HEK293 (cell line): ENCODE results near the gene ARRB2.
A peak's percentile ranks its signal among the peaks of the same experiment; 100 is the strongest.

Experiments used
- GLIS1 ChIP-seq: fragments of 450-650 bp; formaldehyde crosslinking; IDR thresholded peaks from 2 replicates; pipeline ENCODE4 v1.5.1; 2016; ENCODE audit warnings: missing biosample characterization, missing genetic modification characterization
- HOXA7 ChIP-seq: sonication (generic); formaldehyde crosslinking; IDR thresholded peaks from 2 replicates; pipeline ENCODE4 v1.8.1; 2022; ENCODE audit warnings: missing genetic modification reagents, borderline replicate concordance
- HOXD13 ChIP-seq: sonication (generic); formaldehyde crosslinking; IDR thresholded peaks from 2 replicates; pipeline ENCODE4 v1.8.0; 2022; ENCODE audit warnings: missing genetic modification reagents, borderline replicate concordance
- KLF16 ChIP-seq: fragments of 450-650 bp; formaldehyde crosslinking; IDR thresholded peaks from 2 replicates; pipeline ENCODE4 v1.5.1; 2017; ENCODE audit warnings: missing biosample characterization, missing genetic modification characterization
- KLF8 ChIP-seq: fragments of 450-650 bp; formaldehyde crosslinking; IDR thresholded peaks from 2 replicates; pipeline ENCODE4 v1.5.1; 2016; ENCODE audit warnings: missing biosample characterization, missing genetic modification characterization
- MZF1 ChIP-seq: fragments of 450-650 bp; formaldehyde crosslinking; IDR thresholded peaks from 2 replicates; pipeline ENCODE4 v1.5.1; 2017; ENCODE audit warnings: missing biosample characterization, missing genetic modification characterization, borderline replicate concordance
- RBAK ChIP-seq: fragments of 450-650 bp; formaldehyde crosslinking; IDR thresholded peaks from 2 replicates; pipeline ENCODE4 v1.5.1; 2016; ENCODE audit warnings: missing biosample characterization, missing genetic modification characterization
- REPIN1 ChIP-seq: fragments of 450-650 bp; formaldehyde crosslinking; IDR thresholded peaks from 2 replicates; pipeline ENCODE4 v1.5.1; 2017; ENCODE audit warnings: missing biosample characterization, missing genetic modification characterization, low read depth
- YY2 ChIP-seq: fragments of 450-650 bp; formaldehyde crosslinking; IDR thresholded peaks from 2 replicates; pipeline ENCODE4 v1.5.1; 2016; ENCODE audit warnings: missing biosample characterization, missing genetic modification characterization
- ZBTB17 ChIP-seq: fragments of 450-650 bp; formaldehyde crosslinking; IDR thresholded peaks from 2 replicates; pipeline ENCODE4 v1.5.1; 2016; ENCODE audit warnings: missing biosample characterization, missing genetic modification characterization
- ZEB2 ChIP-seq: fragments of 450-650 bp; formaldehyde crosslinking; IDR thresholded peaks from 2 replicates; pipeline ENCODE4 v1.5.1; 2016; ENCODE audit warnings: missing biosample characterization, missing genetic modification characterization
- ZFP3 ChIP-seq: fragments of 450-650 bp; formaldehyde crosslinking; IDR thresholded peaks from 2 replicates; pipeline ENCODE4 v1.5.1; 2016; ENCODE audit warnings: low read depth, missing biosample characterization, missing genetic modification characterization
- ZFP41 ChIP-seq: fragments of 450-650 bp; formaldehyde crosslinking; IDR thresholded peaks from 2 replicates; pipeline ENCODE4 v1.5.1; 2016; ENCODE audit warnings: missing biosample characterization, missing genetic modification characterization, borderline replicate concordance
- ZNF112 ChIP-seq: fragments of 450-650 bp; formaldehyde crosslinking; IDR thresholded peaks from 2 replicates; pipeline ENCODE4 v1.5.0; 2017; ENCODE audit warnings: missing biosample characterization, missing genetic modification characterization
- ZNF146 ChIP-seq: fragments of 450-650 bp; formaldehyde crosslinking; IDR thresholded peaks from 2 replicates; pipeline ENCODE4 v1.5.1; 2016; ENCODE audit warnings: missing biosample characterization, missing genetic modification characterization
- ZNF248 ChIP-seq: fragments of 450-650 bp; formaldehyde crosslinking; IDR thresholded peaks from 2 replicates; pipeline ENCODE4 v1.5.1; 2017; ENCODE audit warnings: missing biosample characterization, missing genetic modification characterization
- ZNF350 ChIP-seq: fragments of 450-650 bp; formaldehyde crosslinking; IDR thresholded peaks from 2 replicates; pipeline ENCODE4 v1.5.0; 2017; ENCODE audit warnings: missing biosample characterization, mild to moderate bottlenecking, missing genetic modification characterization
- ZNF354C ChIP-seq: fragments of 450-650 bp; formaldehyde crosslinking; IDR thresholded peaks from 2 replicates; pipeline ENCODE4 v1.5.1; 2016; ENCODE audit warnings: missing biosample characterization, missing genetic modification characterization, low read depth, borderline replicate concordance
- ZNF37A ChIP-seq: fragments of 450-650 bp; IDR thresholded peaks from 2 replicates; pipeline ENCODE4 v1.5.1; 2018; ENCODE audit warnings: missing biosample characterization, missing genetic modification characterization
- ZNF394 ChIP-seq: fragments of 450-650 bp; formaldehyde crosslinking; IDR thresholded peaks from 2 replicates; pipeline ENCODE4 v1.5.1; 2016; ENCODE audit warnings: missing biosample characterization, missing genetic modification characterization, mild to moderate bottlenecking, moderate library complexity, borderline replicate concordance
- ZNF404 ChIP-seq: fragments of 450-650 bp; formaldehyde crosslinking; IDR thresholded peaks from 2 replicates; pipeline ENCODE4 v1.5.1; 2017; ENCODE audit warnings: missing biosample characterization, missing genetic modification characterization
- ZNF610 ChIP-seq: fragments of 450-650 bp; formaldehyde crosslinking; IDR thresholded peaks from 2 replicates; pipeline ENCODE4 v1.5.1; 2016; ENCODE audit warnings: missing biosample characterization, missing genetic modification characterization, borderline replicate concordance
- ZNF624 ChIP-seq: fragments of 450-650 bp; formaldehyde crosslinking; IDR thresholded peaks from 2 replicates; pipeline ENCODE4 v1.5.1; 2017; ENCODE audit warnings: missing biosample characterization, missing genetic modification characterization
- ZNF701 ChIP-seq: fragments of 450-650 bp; formaldehyde crosslinking; IDR thresholded peaks from 2 replicates; pipeline ENCODE4 v1.5.1; 2016; ENCODE audit warnings: missing biosample characterization, missing genetic modification characterization
- ZNF768 ChIP-seq: fragments of 450-650 bp; formaldehyde crosslinking; IDR thresholded peaks from 2 replicates; pipeline ENCODE4 v1.5.1; 2018; ENCODE audit warnings: missing biosample characterization, mild to moderate bottlenecking, missing genetic modification characterization
- ZNF777 ChIP-seq: fragments of 450-650 bp; formaldehyde crosslinking; IDR thresholded peaks from 2 replicates; pipeline ENCODE4 v1.5.1; 2017; ENCODE audit warnings: missing biosample characterization, missing genetic modification characterization, borderline replicate concordance
- ZNF785 ChIP-seq: fragments of 450-650 bp; formaldehyde crosslinking; IDR thresholded peaks from 2 replicates; pipeline ENCODE4 v1.5.1; 2016; ENCODE audit warnings: missing biosample characterization, missing genetic modification characterization
- ZNF837 ChIP-seq: fragments of 450-650 bp; formaldehyde crosslinking; IDR thresholded peaks from 2 replicates; pipeline ENCODE4 v1.5.1; 2016; ENCODE audit warnings: missing biosample characterization, missing genetic modification characterization
- TF ChIP-seq, protein P1 (sequence below): fragments of 450-650 bp; formaldehyde crosslinking; IDR thresholded peaks from 2 replicates; pipeline ENCODE4 v1.5.1; 2017; ENCODE audit warnings: missing biosample characterization, missing genetic modification characterization
- TF ChIP-seq, protein P2 (sequence below): fragments of 450-650 bp; formaldehyde crosslinking; IDR thresholded peaks from 2 replicates; pipeline ENCODE4 v1.5.1; 2016; ENCODE audit warnings: missing biosample characterization, missing genetic modification characterization, borderline replicate concordance
- TF ChIP-seq, protein P3 (sequence below): fragments of 450-650 bp; formaldehyde crosslinking; IDR thresholded peaks from 2 replicates; pipeline ENCODE4 v1.5.1; 2016; ENCODE audit warnings: missing biosample characterization, missing genetic modification characterization
- TF ChIP-seq, protein P4 (sequence below): fragments of 450-650 bp; formaldehyde crosslinking; IDR thresholded peaks from 2 replicates; pipeline ENCODE4 v1.5.1; 2017; ENCODE audit warnings: missing biosample characterization, missing genetic modification characterization

Gene ARRB2

DNA sequence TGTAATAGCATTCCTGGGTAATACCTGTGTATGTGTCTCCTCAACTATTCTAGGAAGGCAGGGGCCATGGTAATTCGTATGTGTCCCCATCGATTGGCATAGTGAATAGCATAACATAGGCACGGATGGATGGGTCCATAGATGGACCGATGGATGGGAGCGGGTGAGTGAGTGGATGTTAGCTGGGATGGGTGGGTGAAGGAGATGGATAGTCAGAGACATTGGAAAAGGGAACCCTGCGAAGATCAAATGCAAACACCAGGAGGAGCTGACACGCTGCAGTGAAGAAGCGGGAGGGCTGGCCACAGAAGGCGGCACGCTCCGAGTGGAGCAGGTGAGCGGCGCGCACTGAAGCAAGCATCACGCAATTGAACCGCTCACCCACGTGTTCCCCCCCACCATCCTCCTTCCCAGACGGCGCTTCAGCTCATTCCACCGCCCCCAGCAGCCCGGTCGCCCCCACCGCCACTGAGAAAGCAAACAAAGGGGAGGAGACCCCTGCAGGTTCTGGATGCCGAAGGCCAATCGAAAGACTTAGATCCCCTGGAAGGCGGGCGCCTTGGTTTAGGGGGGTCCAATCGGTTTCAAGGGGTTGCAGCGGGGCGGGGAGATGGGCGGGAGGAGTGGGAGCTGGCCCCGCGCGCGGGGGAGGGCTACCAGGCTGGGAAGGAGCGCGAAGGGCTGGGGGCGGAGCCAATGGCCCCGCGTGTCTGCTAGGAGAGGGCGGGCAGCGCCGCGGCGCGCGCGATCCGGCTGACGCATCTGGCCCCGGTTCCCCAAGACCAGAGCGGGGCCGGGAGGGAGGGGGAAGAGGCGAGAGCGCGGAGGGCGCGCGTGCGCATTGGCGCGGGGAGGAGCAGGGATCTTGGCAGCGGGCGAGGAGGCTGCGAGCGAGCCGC, at the start of gene ARRB2 (continued):
- TF ChIP-seq, protein P1, sequence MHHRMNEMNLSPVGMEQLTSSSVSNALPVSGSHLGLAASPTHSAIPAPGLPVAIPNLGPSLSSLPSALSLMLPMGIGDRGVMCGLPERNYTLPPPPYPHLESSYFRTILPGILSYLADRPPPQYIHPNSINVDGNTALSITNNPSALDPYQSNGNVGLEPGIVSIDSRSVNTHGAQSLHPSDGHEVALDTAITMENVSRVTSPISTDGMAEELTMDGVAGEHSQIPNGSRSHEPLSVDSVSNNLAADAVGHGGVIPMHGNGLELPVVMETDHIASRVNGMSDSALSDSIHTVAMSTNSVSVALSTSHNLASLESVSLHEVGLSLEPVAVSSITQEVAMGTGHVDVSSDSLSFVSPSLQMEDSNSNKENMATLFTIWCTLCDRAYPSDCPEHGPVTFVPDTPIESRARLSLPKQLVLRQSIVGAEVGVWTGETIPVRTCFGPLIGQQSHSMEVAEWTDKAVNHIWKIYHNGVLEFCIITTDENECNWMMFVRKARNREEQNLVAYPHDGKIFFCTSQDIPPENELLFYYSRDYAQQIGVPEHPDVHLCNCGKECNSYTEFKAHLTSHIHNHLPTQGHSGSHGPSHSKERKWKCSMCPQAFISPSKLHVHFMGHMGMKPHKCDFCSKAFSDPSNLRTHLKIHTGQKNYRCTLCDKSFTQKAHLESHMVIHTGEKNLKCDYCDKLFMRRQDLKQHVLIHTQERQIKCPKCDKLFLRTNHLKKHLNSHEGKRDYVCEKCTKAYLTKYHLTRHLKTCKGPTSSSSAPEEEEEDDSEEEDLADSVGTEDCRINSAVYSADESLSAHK (tag by site-specific recombination), result no peak
- TF ChIP-seq ZBTB17 (tag by site-specific recombination) (peak; percentile 98), ZNF610 (tag by site-specific recombination) (peak; percentile 93), YY2 (no peak), ZNF112 (no peak), HOXA7 (no peak), GLIS1 (tag by site-specific recombination) (peak; percentile 90), MZF1 (tag by site-specific recombination) (no peak), ZNF701 (tag by site-specific recombination) (no peak), ZNF624 (tag by site-specific recombination) (no peak), REPIN1 (tag by site-specific recombination) (no peak), ZNF837 (tag by site-specific recombination) (no peak), ZEB2 (tag by site-specific recombination) (peak; percentile 90), ZNF37A (tag by site-specific recombination) (no peak), HOXD13 (CRISPR knock-in tag) (no peak), ZNF777 (no peak), ZNF146 (no peak), ZNF394 (tag by site-specific recombination) (peak; percentile 97), KLF16 (peak; percentile 77; the same call in 1 of the 2 replicates), RBAK (tag by site-specific recombination) (no peak), ZNF785 (tag by site-specific recombination) (0 out of 2 replicates have a peak, but pooled peaks have one; percentile 67), KLF8 (tag by site-specific recombination) (peak; percentile 72; the same call in 1 of the 2 replicates), ZFP41 (tag by site-specific recombination) (no peak), ZNF354C (tag by site-specific recombination) (no peak), ZNF248 (tag by site-specific recombination) (no peak), ZNF768 (tag by site-specific recombination) (no peak), ZNF404 (tag by site-specific recombination) (no peak), ZFP3 (no peak), ZNF350 (no peak)
- TF ChIP-seq, protein P2, sequence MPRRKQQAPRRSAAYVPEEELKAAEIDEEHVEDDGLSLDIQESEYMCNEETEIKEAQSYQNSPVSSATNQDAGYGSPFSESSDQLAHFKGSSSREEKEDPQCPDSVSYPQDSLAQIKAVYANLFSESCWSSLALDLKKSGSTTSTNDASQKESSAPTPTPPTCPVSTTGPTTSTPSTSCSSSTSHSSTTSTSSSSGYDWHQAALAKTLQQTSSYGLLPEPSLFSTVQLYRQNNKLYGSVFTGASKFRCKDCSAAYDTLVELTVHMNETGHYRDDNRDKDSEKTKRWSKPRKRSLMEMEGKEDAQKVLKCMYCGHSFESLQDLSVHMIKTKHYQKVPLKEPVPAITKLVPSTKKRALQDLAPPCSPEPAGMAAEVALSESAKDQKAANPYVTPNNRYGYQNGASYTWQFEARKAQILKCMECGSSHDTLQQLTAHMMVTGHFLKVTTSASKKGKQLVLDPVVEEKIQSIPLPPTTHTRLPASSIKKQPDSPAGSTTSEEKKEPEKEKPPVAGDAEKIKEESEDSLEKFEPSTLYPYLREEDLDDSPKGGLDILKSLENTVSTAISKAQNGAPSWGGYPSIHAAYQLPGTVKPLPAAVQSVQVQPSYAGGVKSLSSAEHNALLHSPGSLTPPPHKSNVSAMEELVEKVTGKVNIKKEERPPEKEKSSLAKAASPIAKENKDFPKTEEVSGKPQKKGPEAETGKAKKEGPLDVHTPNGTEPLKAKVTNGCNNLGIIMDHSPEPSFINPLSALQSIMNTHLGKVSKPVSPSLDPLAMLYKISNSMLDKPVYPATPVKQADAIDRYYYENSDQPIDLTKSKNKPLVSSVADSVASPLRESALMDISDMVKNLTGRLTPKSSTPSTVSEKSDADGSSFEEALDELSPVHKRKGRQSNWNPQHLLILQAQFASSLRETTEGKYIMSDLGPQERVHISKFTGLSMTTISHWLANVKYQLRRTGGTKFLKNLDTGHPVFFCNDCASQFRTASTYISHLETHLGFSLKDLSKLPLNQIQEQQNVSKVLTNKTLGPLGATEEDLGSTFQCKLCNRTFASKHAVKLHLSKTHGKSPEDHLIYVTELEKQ, result peak; percentile 75; the same call in 1 of the 2 replicates
- TF ChIP-seq, protein P3, sequence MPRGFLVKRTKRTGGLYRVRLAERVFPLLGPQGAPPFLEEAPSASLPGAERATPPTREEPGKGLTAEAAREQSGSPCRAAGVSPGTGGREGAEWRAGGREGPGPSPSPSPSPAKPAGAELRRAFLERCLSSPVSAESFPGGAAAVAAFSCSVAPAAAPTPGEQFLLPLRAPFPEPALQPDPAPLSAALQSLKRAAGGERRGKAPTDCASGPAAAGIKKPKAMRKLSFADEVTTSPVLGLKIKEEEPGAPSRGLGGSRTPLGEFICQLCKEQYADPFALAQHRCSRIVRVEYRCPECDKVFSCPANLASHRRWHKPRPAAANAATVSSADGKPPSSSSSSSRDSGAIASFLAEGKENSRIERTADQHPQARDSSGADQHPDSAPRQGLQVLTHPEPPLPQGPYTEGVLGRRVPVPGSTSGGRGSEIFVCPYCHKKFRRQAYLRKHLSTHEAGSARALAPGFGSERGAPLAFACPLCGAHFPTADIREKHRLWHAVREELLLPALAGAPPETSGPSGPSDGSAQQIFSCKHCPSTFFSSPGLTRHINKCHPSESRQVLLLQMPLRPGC (tag by site-specific recombination), result peak; percentile 77
- TF ChIP-seq, protein P4, sequence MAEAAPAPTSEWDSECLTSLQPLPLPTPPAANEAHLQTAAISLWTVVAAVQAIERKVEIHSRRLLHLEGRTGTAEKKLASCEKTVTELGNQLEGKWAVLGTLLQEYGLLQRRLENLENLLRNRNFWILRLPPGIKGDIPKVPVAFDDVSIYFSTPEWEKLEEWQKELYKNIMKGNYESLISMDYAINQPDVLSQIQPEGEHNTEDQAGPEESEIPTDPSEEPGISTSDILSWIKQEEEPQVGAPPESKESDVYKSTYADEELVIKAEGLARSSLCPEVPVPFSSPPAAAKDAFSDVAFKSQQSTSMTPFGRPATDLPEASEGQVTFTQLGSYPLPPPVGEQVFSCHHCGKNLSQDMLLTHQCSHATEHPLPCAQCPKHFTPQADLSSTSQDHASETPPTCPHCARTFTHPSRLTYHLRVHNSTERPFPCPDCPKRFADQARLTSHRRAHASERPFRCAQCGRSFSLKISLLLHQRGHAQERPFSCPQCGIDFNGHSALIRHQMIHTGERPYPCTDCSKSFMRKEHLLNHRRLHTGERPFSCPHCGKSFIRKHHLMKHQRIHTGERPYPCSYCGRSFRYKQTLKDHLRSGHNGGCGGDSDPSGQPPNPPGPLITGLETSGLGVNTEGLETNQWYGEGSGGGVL (tag by site-specific recombination), result peak; percentile 96
